Astrocyte of the cerebellum (primary cell): ENCODE results near the gene TAS1R1.

Experiments used
- DNase-seq: peaks from one replicate; pipeline ENCODE4 v3.0.0-alpha.2; 2011; ENCODE audit warnings: low read depth
- H3K4me3 ChIP-seq: 2 replicates; pipeline ENCODE4 v1.5.1; 2011; ENCODE audit warnings: mild to moderate bottlenecking, low read depth, low read length, moderate library complexity
- in situ Hi-C: cut with HindIII; loops from 2 replicates; pipeline ENCODE4 v1.10.0; 2017; ENCODE audit warnings: low sequenced_read_pairs
- TF ChIP-seq, protein P1 (sequence below): IDR thresholded peaks from 2 replicates; pipeline ENCODE4 v1.5.1; 2012; ENCODE audit warnings: low read length, low read depth, moderate library complexity, mild to moderate bottlenecking; ENCODE audit errors: missing control alignments

TAS1R1 gene

GRCh38 chr1:6601923-6602668 is 47.0 kb downstream of the TAS1R1 start:
- in situ Hi-C loops, result no loop called here
- no peak for DNase-seq
- TF ChIP-seq, protein P1, sequence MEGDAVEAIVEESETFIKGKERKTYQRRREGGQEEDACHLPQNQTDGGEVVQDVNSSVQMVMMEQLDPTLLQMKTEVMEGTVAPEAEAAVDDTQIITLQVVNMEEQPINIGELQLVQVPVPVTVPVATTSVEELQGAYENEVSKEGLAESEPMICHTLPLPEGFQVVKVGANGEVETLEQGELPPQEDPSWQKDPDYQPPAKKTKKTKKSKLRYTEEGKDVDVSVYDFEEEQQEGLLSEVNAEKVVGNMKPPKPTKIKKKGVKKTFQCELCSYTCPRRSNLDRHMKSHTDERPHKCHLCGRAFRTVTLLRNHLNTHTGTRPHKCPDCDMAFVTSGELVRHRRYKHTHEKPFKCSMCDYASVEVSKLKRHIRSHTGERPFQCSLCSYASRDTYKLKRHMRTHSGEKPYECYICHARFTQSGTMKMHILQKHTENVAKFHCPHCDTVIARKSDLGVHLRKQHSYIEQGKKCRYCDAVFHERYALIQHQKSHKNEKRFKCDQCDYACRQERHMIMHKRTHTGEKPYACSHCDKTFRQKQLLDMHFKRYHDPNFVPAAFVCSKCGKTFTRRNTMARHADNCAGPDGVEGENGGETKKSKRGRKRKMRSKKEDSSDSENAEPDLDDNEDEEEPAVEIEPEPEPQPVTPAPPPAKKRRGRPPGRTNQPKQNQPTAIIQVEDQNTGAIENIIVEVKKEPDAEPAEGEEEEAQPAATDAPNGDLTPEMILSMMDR, result no peak
- H3K4me3 ChIP-seq, result peak overlapping the region; percentile 89

- TF ChIP-seq, protein P1, result no peak
- H3K4me3 ChIP-seq, result peak within 1 kb of the TSS; percentile 89
- DNase-seq, result peak; percentile 33
- in situ Hi-C loops, result no loop called here
These were observed 47.6 kb downstream of the TAS1R1 start, which contains the start of gene KLHL21 for GRCh38 chr1:6602669-6603237. KLHL21 (minus strand) TSS chr1:6602869; CDS start chr1:6602817, 52 bp downstream.

- TF ChIP-seq, protein P1, result no peak
- in situ Hi-C loops, result no loop called here
- peak; percentile 62 for DNase-seq
- H3K4me3 ChIP-seq, result peak overlapping the region; percentile 89
These were observed 48.3 kb downstream of the TAS1R1 start for GRCh38 chr1:6603238-6603914.

DNA sequence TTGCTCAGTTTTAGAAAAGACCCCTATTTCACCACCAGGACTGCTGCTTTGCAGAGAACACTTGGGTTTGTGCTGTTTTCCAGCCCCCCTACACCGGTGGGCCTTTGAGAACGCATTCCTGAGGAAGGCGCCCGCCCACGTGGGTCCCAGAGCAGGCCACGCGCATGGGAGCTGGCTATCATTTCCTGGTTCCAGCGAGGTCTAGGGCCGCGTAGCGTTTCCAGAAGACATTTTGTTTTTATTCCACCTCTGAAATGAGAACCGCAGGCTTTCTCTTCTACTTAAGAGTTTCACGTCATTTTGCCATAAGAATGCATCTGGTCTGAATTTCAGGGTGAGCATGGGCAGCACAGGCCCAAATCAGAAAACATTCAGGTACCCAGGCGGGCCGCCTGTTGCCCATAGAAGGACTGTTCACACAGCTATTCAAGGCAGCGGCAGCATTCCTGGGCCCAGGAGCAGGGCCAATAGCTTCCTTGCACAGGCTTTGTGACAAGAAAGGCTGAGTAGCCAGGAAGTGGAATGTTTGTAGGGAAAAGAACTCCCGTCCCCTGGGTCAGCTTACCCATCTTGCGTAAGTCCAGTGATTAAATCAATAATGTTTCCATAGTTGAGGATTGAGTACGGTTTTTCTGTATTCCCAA is 48.9 kb downstream of the TAS1R1 start:
- H3K4me3 ChIP-seq, result no peak overlapping the region
- DNase-seq, result peak; percentile 50
- TF ChIP-seq, protein P1, result no peak
- in situ Hi-C loops, result no loop called here

- DNase-seq, result no peak
- TF ChIP-seq, protein P1, result no peak
- in situ Hi-C loops, result no loop called here
- H3K4me3 ChIP-seq, result peak overlapping the region; percentile 79
These were observed 57.7 kb downstream of the TAS1R1 start for GRCh38 chr1:6612641-6613360.
